Fibroblast of skin of abdomen (primary cell): Measurements from ENCODE around the gene CCDC78.

ENCODE experiments used
- DNase-seq: peaks from one replicate; pipeline ENCODE4 v3.0.0-alpha.2; 2013

Gene CCDC78

GRCh38 chr16:709566-710499, 16.4 kb downstream of the CCDC78 start:
- peak; percentile 75 for DNase-seq

- DNase-seq: no peak
Measured at GRCh38 chr16:708959-709358, 17.3 kb downstream of the CCDC78 start.

DNA sequence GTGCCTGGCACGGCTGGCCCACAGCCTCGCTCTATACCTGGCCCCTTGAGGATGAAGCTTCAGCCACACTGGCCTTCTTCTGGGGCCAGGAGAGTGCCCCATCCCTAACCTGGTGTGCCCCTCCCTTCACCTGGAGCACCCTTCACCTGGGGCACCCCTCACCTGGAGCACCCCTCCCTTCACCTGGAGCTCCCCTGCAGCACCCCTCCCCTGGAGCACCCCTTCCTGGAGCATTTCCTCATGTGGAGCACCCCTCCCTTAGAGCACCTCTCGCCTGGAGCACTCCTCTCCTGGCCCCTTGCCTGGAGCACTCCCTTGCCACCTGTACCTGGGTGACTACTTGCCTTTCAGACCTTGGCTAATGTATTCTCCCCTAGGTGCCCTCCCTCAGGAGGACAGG, 18.2 kb downstream of the CCDC78 start:
- DNase-seq: no peak

DNA sequence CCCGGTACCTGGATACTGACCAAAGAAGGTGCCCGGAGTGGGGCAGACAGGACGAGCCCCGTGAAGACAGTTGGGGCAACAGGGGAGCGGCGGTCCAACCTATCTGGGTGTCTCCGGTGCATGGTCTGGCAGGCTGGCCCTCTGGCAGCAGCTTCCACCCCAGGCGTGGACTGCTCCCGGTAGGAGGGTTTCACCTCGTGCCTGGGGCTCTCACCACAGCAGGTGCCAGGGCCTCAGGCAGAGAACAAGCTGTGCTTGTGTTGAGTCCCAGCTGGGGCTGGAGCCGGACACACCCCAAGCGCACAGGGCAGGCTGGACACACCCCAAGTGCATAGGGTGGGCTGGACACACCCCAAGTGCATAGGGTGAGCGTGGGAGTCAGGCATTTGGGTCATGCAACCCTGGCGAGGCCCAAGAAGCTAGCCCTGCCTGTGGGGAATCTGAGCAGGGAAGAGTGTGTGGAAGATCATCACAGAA, 19.1 kb downstream of the CCDC78 start:
- no peak for DNase-seq

GRCh38 chr16:706189-707061, 19.8 kb downstream of the CCDC78 start:
- DNase-seq: no peak

DNA sequence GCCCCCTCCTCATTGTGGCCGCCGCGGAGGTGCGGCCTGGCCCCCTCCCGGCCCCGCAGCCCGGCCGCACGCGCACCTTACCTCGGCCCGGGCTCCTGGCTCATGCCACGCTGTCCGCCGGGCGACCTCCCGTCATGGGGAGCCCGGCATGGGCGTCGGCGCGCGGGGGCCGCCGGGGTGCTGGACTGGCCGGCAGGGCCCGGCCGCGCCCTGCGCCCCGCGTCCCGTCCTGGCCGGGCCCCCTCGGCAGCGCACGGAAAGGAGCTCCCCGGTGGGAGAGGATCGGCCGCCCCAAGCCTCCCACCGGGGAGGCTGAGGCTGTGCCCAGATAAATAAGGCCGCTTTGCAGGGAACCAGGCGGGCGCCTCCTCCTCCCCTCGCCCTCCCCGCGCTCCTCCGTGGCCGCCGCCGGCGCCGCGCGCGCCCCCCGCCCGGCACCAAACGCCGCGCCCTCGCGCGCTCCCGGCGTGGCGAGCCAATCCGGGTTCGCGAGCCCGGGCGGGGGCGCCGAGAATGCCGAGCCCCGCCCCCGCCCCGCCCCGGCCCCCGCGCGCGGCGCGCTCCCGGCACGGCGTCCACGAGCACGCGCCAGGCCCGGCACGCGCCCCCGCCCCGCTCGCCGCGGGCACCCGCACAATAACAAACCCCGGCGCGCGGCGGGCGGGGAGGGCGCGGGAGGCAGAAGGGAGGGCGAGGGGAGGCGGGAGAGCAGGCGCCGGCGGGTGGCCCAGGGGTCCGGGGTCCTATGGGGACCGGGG, 20.6 kb downstream of the CCDC78 start, which contains the start of gene FBXL16:
TSS of gene FBXL16 (minus strand) at position 371 of the 758 bp plus-strand sequence. CDS start 8,396 bp downstream, outside the sequence.
- no peak for DNase-seq

- no peak for DNase-seq
Measured at GRCh38 chr16:704552-705380, 21.5 kb downstream of the CCDC78 start.

DNA sequence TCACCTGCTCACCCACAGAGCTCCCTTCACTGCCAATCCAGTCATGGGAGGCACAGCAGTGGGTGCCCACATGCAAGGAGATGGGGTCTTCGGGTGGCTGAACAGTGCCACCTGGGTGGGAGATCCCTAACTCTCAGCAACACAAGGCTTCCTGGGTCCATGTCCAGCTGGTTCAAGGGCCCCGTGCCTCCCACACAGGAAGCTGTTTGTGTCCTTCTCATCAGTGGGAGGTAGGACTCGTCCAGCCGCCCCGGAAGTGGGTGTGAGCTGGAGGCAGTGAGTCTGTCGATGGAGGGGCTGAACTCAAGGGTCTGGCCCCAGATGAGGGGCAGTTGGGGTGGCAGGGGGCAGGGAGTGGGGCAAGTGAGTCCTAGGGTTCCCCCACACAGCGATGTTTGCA, 22.2 kb downstream of the CCDC78 start:
- no peak for DNase-seq

- no peak for DNase-seq
Measured at GRCh38 chr16:703406-703805, 22.8 kb downstream of the CCDC78 start.

GRCh38 chr16:702341-702740, 23.9 kb downstream of the CCDC78 start:
- DNase-seq: no peak

DNA sequence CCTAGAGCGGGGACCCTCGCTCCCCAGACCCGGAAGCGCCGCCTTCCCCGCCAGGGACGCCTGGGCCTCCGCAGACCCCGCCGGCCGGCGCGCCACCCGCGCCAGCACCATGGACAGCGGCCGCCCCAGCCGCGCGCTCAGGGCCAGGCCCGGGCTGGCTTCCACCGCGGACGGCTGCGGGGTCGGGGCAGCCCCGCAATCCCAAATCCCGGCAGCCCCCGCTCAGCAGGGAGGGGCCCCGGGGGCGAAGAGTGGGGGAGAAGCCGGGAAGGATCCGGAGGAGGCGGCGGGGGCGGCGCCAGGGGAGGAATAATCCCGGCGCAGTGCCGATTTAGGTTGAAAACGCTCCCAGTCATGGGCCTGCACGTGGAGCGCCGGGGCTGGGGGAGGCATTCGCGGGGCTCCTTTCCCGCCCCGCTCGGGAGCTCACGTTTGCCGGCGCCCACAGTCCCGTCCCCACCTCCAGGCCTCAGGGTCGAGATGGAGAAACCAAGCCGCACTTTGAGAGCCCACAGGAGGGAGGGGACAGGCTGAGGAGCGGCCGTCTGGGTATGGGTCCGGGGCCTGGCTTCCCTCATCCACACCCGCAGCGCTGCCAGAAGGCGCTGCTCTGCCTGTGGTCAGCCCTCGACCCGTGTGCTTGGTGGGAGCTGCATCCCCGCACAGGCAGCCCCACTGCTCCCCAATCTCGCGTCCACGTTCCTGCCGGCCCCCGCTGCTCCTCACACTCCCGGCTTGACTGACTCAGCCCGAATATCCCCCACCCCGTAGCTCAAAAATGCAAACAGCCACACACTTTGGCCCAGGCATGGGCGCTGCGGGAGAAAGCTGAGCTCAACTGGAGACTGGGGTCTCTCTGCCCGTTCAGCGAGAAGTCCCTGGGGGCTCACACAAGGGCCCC, 25.3 kb downstream of the CCDC78 start:
- DNase-seq: no peak

- no peak for DNase-seq
Measured at GRCh38 chr16:698911-699671, 27.2 kb downstream of the CCDC78 start.

DNA sequence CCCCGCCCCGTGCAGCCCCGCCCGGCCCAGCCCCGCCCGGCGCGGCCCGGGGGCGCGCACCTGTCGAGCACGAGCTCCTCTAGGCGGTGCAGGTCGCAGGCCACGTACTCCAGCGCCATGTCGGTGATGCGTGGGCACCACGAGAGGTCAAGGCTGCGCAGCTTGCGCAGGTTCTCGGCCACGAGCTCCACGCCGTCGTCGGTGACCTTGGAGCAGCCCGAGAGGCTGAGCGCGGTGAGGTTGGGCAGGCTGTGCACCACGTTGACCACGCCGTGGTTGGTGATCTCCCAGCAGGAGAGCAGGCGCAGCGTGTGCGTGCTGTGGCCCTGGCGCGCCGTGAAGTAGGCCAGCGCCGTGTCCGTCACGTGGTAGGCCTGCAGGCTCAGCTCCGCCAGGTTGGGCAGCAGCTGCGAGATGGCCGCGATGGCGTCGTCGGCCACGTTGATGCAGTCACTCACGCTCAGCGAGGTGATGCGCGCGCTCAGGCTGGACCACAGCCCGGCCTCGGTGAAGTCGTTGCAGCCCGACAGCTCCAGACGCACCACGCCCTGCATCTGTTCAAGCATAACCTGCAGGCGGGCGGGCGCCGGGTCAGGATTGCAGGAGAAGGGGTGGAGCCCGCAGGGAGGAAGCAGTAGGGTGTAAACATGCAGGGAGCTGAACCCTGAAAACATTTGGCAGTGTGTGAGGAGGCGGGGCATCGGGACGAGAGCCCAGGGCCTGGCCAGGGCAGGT, 30.7 kb downstream of the CCDC78 start:
- DNase-seq: no peak

GRCh38 chr16:694863-695354, 31.3 kb downstream of the CCDC78 start:
- DNase-seq: no peak

DNA sequence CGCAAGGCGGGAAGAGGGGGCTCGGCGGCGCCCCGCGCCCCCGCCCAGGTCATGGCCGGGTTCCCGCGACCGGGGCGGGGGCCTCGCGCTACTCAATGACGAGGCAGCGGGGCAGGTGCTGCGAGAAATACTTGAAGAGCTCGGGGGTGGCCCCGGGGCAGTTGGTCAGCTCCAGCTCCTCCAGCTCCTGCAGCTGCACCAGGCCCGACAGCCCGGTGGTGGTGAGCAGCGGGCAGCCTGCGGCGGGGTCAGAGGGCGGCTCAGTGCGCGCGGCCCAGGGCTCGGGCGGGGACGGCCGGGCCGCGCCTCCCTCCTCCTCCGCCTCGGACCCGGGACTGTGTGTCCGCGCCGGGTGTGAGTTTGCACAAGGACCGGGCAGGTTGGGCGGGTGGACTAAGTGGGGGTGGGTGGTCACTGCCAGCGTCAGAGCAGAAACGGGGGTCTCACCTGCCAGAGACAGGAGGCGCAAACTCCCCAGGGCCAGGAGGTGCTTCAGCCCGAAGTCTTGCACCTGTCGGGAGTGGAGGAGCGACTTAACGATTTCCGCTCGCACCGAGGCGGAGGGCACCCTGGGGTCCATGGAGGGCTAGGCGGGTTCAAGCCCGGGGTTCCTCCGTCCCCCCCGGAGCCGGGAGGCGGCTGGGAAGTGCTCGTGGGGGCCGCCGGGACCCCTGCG, 31.9 kb downstream of the CCDC78 start:
- DNase-seq: no peak

GRCh38 chr16:693766-694165, 32.5 kb downstream of the CCDC78 start:
- no peak for DNase-seq

GRCh38 chr16:693364-693763, 32.9 kb downstream of the CCDC78 start:
- DNase-seq: no peak
